A549 (cell line): ENCODE data around the gene DRAXIN.

Experiments
- CTCF ChIP-seq: fragments of >200 bp; sonication (Bioruptor Twin); formaldehyde crosslinking; IDR thresholded peaks from 3 replicates; pipeline ENCODE4 v1.5.1; 2016
- ESRRA ChIP-seq: fragments of 150-350 bp; IDR thresholded peaks from 2 replicates; pipeline ENCODE4 v1.6.1; 2014; ENCODE audit warnings: mild to moderate bottlenecking, low read length, borderline replicate concordance
- MAFK ChIP-seq: fragments of 450-650 bp; IDR thresholded peaks from 2 replicates; pipeline ENCODE4 v1.6.1; 2014; ENCODE audit not compliant: partially characterized antibody
- POLR2A ChIP-seq: IDR thresholded peaks from 2 replicates; pipeline ENCODE4 v1.6.1; 2012; ENCODE audit warnings: mild to moderate bottlenecking, low read length

GRCh38 chr1:11727119-11727518, 35.6 kb downstream of the DRAXIN start:
- TF ChIP-seq CTCF (no peak), MAFK (no peak), ESRRA (no peak), POLR2A (no peak)
